Bronchial epithelial cell (primary cell): ENCODE data around the gene DNAH1. TPM values are rescaled to one million over a fixed set of nuclear protein-coding genes. Genes with fewer than 3 reads are reported as not detected.
"Not testable (repeated sequence)": the region's sequence is repeated elsewhere in the genome, so short reads cannot be mapped to it uniquely, and the experiment has no call there.

Experiments used
- DNase-seq: peaks from one replicate; pipeline ENCODE4 v3.0.0-alpha.2; 2010; ENCODE audit warnings: low read depth
- FAIRE-seq: peaks from 2 replicates; lab custom pipeline; 2011; peaks lifted over from hg19 to GRCh38; lab: Jason Lieb, UNC
- H3K27me3 ChIP-seq: 2 replicates; pipeline ENCODE4 v1.5.1; 2011; ENCODE audit warnings: low read length; ENCODE audit not compliant: control insufficient read depth, insufficient read depth
- H3K36me3 ChIP-seq: 2 replicates; pipeline ENCODE4 v1.5.1; 2011; ENCODE audit warnings: low read length; ENCODE audit not compliant: control insufficient read depth, insufficient read depth
- H3K4me3 ChIP-seq: 2 replicates; pipeline ENCODE4 v1.5.1; 2011; ENCODE audit warnings: mild to moderate bottlenecking, low read depth, low read length, control low read depth
- CTCF ChIP-seq: IDR thresholded peaks from 2 replicates; pipeline ENCODE4 v1.5.1; 2011; ENCODE audit warnings: mild to moderate bottlenecking, moderate library complexity, low read length, control low read depth, inconsistent platforms; ENCODE audit not compliant: insufficient read depth, severe bottlenecking
- total RNA-seq: library from RNA; depleted of rRNA; stranded (reverse); fragments of >200 nt; gene quantifications from 2 replicates; pipeline ENCODE4 v1.2.1, GENCODE V29; 2014

Gene DNAH1
- total RNA-seq, 1 donor from 2014 or later = 0.79 TPM

- peak; percentile 7 for FAIRE-seq
- no peak for TF ChIP-seq CTCF
- no peak overlapping the region for H3K4me3 ChIP-seq
These were observed 14.2 kb downstream of the DNAH1 start for GRCh38 chr3:52330194-52330805.

DNA sequence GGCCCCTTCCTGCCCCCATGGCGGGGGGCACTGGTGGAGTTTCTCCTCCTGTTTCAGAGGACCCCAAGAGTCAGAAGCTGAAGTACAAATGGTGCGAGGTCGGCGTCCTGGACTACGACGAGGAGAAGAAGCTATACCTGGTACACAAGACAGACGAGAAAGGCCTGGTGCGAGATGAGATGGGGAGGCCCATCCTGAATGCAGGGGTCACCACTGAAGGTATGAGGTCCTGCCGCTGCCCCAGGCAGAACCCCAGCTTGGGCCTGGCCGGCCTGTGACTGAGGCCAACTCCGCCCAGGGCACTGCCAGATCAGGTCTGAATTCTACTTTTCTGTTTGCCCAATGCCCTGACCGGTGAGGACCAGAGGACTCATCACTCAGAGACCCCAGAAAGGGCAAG, 15.0 kb downstream of the DNAH1 start:
- FAIRE-seq (no peak), DNase-seq (no peak)
- no peak overlapping the region for H3K4me3 ChIP-seq
- no peaks in the 10 kb centered on the region for H3K36me3 ChIP-seq
- TF ChIP-seq CTCF = no peak
- H3K27me3 ChIP-seq = peaks cover 2% of the 10 kb centered on the region

More at GRCh38 chr3:52330194-52330805, 14.2 kb downstream of the DNAH1 start:
- no peak for DNase-seq
- H3K27me3 ChIP-seq = peaks cover 2% of the 10 kb centered on the region
- H3K36me3 ChIP-seq = no peaks in the 10 kb centered on the region

DNA sequence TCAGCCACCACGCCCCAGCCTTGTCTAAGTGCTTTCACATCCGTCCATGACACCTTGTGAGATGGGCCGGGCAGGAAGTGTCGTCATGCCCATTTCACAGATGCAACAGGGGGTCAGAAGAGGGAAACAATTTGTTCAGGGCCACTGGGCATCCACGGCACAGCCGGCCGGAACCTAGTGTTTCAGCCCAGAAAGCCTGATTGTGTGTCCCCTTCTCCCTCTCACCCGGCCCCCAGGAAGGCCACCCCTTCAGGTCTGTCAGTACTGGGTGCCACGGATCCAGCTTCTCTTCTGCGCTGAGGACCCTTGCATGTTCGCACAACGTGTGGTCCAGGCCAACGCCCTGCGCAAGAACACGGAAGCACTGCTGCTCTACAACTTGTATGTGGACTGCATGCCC, 15.8 kb downstream of the DNAH1 start:
- no peak for FAIRE-seq

GRCh38 chr3:52333869-52334557, 17.9 kb downstream of the DNAH1 start:
- no peaks in the 10 kb centered on the region for H3K27me3 ChIP-seq
- H3K36me3 ChIP-seq = no peaks in the 10 kb centered on the region
- no peak for FAIRE-seq
- DNase-seq = peak; percentile 87
- no peak for TF ChIP-seq CTCF
- no peak overlapping the region for H3K4me3 ChIP-seq

More for the DNA sequence above, 15.8 kb downstream of the DNAH1 start:
- no peaks in the 10 kb centered on the region for H3K27me3 ChIP-seq
- no peak overlapping the region for H3K4me3 ChIP-seq
- no peaks in the 10 kb centered on the region for H3K36me3 ChIP-seq
- TF ChIP-seq CTCF = no peak
- DNase-seq = no peak

DNA sequence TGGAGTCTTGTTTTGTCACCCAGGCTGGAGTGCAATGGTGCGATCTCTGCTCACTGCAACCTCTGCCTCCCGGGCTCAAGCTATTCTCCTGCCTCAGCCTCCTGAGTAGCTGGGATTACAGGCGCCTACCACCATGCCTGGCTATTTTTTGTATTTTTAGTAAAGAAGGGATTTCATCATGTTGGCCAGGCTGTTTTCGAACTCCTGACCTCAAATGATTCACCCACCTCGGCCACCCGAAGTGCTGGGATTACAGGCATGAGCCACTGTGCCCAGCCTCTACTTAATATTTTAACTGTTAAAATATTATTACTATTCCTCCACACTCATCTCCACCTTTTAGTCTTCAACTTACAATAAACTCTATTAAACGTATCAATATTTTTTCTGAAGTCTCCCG, 22.0 kb downstream of the DNAH1 start:
- DNase-seq, H3K4me3 ChIP-seq, FAIRE-seq, H3K27me3 ChIP-seq, H3K36me3 ChIP-seq: not testable (repeated sequence)

GRCh38 chr3:52339612-52340011, 23.5 kb downstream of the DNAH1 start:
- peak; percentile 72 for TF ChIP-seq CTCF
- no peaks in the 10 kb centered on the region for H3K36me3 ChIP-seq
- no peaks in the 10 kb centered on the region for H3K27me3 ChIP-seq
- DNase-seq (peak; percentile 66), FAIRE-seq (no peak)
- H3K4me3 ChIP-seq = no peak overlapping the region
